HG03571 (cell line): ENCODE data around the gene JARID2.
"Not testable (repeated sequence)": the region's sequence is repeated elsewhere in the genome, so short reads cannot be mapped to it uniquely, and the experiment has no call there.

Experiments
- ATAC-seq: cut with Tn5 transposase; IDR thresholded peaks from one replicate; pipeline ENCODE4 v1.9.1; 2021; ENCODE audit not compliant: unreplicated experiment

Gene JARID2

GRCh38 chr6:15287670-15288375 lies 42.0 kb downstream of the JARID2 start:
- peak; percentile 93 for ATAC-seq

- ATAC-seq = no peak
Observed at GRCh38 chr6:15288856-15289255, 43.0 kb downstream of the JARID2 start.

- not testable (repeated sequence) for ATAC-seq
Observed at GRCh38 chr6:15289456-15289855, 43.6 kb downstream of the JARID2 start.

- no peak for ATAC-seq
Observed at GRCh38 chr6:15290067-15290680, 44.3 kb downstream of the JARID2 start.

GRCh38 chr6:15290962-15291704 lies 45.3 kb downstream of the JARID2 start:
- ATAC-seq = no peak

- no peak for ATAC-seq
Observed at GRCh38 chr6:15292721-15293302, 46.9 kb downstream of the JARID2 start.

- no peak for ATAC-seq
Observed at GRCh38 chr6:15293674-15294073, 47.8 kb downstream of the JARID2 start.

GRCh38 chr6:15294504-15294903 lies 48.6 kb downstream of the JARID2 start:
- no peak for ATAC-seq

GRCh38 chr6:15296249-15296648 lies 50.4 kb downstream of the JARID2 start:
- no peak for ATAC-seq

GRCh38 chr6:15296735-15297134 lies 50.9 kb downstream of the JARID2 start:
- peak; percentile 41 for ATAC-seq

- not testable (repeated sequence) for ATAC-seq
Observed at GRCh38 chr6:15297167-15297566, 51.3 kb downstream of the JARID2 start.

GRCh38 chr6:15297895-15298590 lies 52.2 kb downstream of the JARID2 start:
- ATAC-seq = no peak

GRCh38 chr6:15299430-15300131 lies 53.7 kb downstream of the JARID2 start:
- peak; percentile 74 for ATAC-seq

- ATAC-seq = no peak
Observed at GRCh38 chr6:15301179-15302006, 55.5 kb downstream of the JARID2 start.

GRCh38 chr6:15303162-15303919 lies 57.5 kb downstream of the JARID2 start:
- ATAC-seq = no peak

- no peak for ATAC-seq
Observed at GRCh38 chr6:15303920-15304291, 58.0 kb downstream of the JARID2 start.

GRCh38 chr6:15304337-15305042 lies 58.6 kb downstream of the JARID2 start:
- no peak for ATAC-seq

GRCh38 chr6:15305496-15305895 lies 59.6 kb downstream of the JARID2 start:
- ATAC-seq = no peak
